Thyroid gland (tissue), 4 donors: Measurements from ENCODE around the gene SLC7A7.

Source experiments
- CTCF ChIP-seq, 6 experiments: fragments of 200-600 bp in 3 of 6; fragments of 450-650 bp in 3 of 6; sonication (generic) in 3 of 6; IDR thresholded peaks; one replicate each; pipeline ENCODE4 v1.5.1; 2016 to 2019; ENCODE audit warnings: antibody characterized with exemption in 6 of 6, mild to moderate bottlenecking in 2 of 6, inconsistent platforms in 1 of 6, moderate library complexity in 1 of 6
- POLR2A ChIP-seq, 2 donors: fragments of 450-650 bp; IDR thresholded peaks; one replicate each; pipeline ENCODE4 v1.6.1; 2017; ENCODE audit warnings: antibody characterized with exemption in 2 of 2, mild to moderate bottlenecking in 2 of 2, moderate library complexity in 1 of 2

- TF ChIP-seq CTCF (IDR thresholded peaks at IDR 0.05) (no peak), POLR2A (IDR thresholded peaks at IDR 0.05) (peak in 1 of 2 donors; percentile 54)
Observed at GRCh38 chr14:22837114-22837749, 22.0 kb upstream of the SLC7A7 start.
